Loucy (cell line): ENCODE measurements around the gene FAM221B.

Experiments used
- CTCF ChIP-seq: fragments of 200-600 bp; sonication (generic); conservative IDR thresholded peaks from 2 replicates; pipeline ENCODE4 v1.5.1; 2014; ENCODE audit warnings: mild to moderate bottlenecking, antibody characterized with exemption, low read length
- EZH2phosphoT487 ChIP-seq: fragments of 200-600 bp; IDR thresholded peaks from 2 replicates; pipeline ENCODE4 v1.6.1; 2018; ENCODE audit warnings: antibody characterized with exemption, mild to moderate bottlenecking, moderate library complexity, borderline replicate concordance

GRCh38 chr9:35852267-35852815 lies 23.8 kb upstream of the FAM221B start:
- TF ChIP-seq EZH2phosphoT487, result no peak
- TF ChIP-seq CTCF, result no peak
